GM19043 (cell line): ENCODE results near the gene SGCB.

Experiments
- ATAC-seq: cut with Tn5 transposase; IDR thresholded peaks from one replicate; pipeline ENCODE4 v1.9.1; 2021; ENCODE audit warnings: low read depth; ENCODE audit not compliant: unreplicated experiment

Gene SGCB

DNA sequence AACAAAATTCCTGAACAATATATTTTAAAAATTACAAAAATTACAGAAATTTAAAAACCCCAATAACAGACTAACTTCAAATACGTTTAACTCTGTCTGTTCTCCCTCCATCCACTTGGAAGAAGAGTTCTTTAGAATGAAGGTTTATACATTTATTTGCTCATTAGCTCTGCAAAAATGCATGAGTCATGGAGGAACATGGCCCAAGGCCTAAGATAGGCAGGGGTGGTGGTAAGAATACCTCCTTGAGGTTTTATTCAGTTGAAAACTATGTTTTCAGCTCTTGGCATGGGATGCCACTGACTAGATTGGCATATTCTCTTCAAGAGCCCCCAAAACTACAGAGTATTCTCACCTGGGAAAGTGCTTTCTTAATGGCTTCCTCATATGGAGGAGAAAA lies 9.1 kb downstream of the SGCB start:
- ATAC-seq = no peak

DNA sequence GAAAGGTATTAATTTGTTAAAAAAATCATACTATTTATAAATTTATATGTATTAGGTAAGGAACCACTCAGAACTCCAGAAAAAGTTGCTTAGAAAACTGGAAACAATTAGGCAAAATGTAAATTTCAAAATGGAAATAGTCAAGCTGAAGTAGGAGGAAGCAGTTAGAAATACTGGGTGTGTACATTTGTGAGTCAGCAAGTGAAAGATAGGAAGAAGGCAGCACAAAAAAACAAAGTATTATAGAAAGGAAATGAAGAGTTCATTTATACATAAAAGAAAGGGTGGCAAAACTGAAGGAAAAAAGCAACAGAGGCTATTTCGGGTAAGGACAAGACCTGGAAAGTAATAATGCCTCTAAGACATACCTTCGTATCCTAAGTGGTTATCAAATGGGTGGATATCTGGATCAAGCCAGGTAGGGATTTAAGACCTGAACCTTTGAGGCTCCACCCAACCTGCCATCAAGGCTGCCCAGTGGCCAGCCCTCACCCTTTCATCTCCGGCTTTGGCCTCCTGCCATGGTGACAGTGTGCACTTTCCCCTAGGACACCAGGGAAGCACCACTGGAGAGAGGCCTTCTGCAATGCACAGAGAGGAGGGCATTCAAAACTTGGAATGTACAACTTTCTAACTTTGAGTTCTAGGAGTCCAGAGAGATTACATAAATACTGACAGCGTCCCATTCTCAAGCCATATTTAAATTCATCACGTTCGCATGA lies 18.0 kb downstream of the SGCB start, which contains the start of gene LRRC66:
TSS of gene LRRC66 (minus strand) at position 428 of the 722 bp plus-strand sequence. CDS start 2,750 bp downstream, outside the sequence.
- ATAC-seq = no peak

- no peak for ATAC-seq
Measured at GRCh38 chr4:52017814-52018213, 20.3 kb downstream of the SGCB start.

DNA sequence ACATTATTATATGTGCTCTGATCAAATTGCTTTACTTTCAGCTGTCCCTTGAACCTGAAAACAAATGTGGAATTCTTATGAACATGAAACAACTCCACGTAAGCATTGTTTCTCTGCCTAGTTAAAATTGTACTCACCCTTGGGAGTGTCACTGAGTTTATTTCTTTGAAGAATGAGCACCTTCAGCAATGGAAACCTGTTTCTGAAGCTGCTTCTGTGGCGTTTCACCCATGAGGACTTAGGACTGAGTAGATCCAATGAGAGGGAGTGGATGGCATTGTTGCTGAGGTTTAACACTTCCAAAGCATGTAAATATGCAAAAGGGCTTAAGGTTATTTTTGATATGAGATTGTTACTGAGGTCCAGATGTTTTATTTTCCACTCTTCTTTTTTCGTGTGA lies 21.1 kb downstream of the SGCB start:
- ATAC-seq = no peak

GRCh38 chr4:52015366-52015765 lies 22.7 kb downstream of the SGCB start:
- no peak for ATAC-seq

- ATAC-seq = no peak
Measured at GRCh38 chr4:52014903-52015302, 23.2 kb downstream of the SGCB start.

DNA sequence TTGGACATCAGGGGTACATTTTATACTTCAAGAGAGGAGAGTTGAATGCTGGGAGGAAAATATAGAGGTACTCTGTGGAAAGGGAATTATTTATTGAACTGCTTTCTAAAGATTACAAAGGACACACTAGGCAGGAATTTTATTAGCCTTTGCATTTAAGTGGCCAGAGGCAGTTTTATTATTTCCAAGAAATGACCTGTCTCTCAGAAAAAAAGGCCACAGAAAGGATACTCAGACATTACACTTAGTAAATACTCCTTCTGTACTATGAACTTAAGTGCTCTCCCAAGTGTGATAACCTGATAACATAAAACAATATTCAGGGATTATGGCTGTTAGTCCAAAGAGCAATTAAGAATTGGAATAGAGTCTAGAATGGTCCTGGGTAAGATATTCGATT lies 25.4 kb downstream of the SGCB start:
- no peak for ATAC-seq

GRCh38 chr4:52010986-52011385 lies 27.1 kb downstream of the SGCB start:
- ATAC-seq = no peak

- ATAC-seq = no peak
Measured at GRCh38 chr4:52006887-52007286, 31.2 kb downstream of the SGCB start.

- no peak for ATAC-seq
Measured at GRCh38 chr4:52005604-52006273, 32.4 kb downstream of the SGCB start.

GRCh38 chr4:52004414-52004813 lies 33.7 kb downstream of the SGCB start:
- no peak for ATAC-seq

DNA sequence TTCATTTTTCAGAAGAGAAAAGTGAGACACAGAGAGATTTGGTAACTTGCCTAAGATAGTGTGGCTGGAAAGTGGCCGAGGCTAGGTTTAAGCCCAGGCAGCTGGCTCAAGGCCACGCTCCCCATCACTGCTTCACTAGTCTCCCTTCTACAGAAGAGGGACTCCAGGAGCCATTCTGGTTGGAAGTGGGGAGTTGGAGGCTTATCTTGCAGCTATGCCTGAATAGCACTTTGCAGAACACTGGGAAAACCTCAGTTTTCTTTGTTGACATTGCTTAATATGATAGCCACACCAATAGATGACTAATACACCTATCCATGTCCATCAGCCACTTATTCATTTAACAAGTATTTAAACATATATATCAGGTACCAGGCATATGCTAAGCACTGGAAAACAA lies 36.5 kb downstream of the SGCB start:
- ATAC-seq = no peak

DNA sequence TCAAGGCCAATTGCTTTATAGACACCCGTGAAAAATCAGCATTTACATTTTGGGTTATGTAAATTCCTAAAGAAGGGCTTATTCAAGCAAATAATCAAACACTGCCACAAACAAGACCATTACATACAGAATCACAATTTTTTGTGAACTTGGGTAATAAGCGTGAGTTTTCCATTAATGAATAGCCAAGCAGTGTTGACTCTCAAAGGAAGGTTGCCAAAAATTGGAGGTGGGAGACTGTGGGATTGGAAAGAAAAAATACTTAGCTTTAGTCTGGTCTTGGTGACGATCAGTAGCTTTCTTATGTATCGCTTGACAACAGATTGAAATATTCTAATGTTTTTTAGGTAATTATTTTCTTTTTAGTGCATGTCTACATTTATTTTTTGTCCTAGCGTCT lies 38.8 kb downstream of the SGCB start:
- ATAC-seq = no peak

DNA sequence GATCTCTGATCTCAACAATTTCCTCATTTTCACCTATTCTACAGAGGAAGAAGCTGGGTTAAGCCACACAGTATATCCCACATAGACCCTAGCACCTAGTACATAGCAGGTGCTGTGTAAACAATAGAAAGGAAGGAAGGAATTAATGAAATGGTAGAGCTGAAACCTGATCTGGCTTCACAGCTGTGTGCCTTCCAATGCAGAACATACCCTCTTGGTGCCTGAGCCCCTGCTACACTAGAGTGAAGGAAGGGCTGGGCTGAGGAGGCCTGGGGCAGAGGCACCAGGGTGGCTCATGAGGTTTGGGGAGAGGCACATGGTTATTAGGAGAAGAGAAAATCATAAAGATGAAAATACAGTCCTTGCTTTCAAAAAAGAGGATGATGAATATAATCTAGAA lies 39.3 kb downstream of the SGCB start:
- ATAC-seq = no peak

DNA sequence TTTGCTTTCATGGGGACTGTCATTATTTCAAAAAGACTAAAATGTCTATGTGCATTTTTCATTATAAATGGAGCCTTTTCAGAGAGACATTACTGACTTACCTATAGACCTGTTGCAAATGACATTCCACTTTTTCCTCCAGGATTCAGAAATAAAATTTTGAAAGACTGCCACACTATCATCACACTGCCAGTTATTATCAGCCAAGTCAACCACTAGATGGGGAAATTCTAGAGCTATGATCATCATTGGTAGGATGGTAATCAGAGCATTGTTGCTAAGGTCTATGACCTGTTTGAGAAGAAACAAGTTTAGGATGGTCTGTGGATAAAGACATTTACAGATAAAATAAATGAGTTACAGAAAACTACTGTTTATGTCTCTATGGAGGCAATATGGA lies 40.5 kb downstream of the SGCB start:
- no peak for ATAC-seq

DNA sequence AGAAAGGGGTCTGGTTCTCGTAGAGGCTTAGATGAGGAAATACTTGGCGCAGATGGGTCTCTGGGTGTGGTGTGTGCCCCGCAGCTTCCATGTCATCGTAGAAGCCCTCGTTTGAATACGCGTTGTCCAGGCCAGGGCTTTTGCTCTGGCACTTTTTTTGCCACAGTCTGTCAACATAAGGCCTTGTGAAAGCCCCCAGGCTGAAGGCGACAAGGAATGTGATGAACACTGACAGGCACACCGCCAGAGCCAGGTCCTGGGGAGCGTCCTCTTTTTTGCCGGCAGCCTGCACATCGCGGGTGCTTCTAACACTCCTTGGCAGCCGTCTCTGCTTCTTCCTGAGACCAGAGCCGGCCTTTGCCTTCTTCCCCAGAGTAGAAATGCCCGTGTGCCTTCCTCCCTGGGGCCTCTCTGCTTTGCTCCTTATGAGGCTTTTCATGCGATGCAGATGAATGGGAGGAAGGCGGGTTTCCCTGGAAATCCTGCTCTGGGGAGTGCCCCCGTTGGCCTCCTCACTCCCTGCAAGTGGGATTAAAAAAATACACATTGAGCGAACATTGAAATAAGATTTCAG lies 42.4 kb downstream of the SGCB start:
- ATAC-seq = no peak
